ENCODE measurements around the gene CHMP3.

DNA sequence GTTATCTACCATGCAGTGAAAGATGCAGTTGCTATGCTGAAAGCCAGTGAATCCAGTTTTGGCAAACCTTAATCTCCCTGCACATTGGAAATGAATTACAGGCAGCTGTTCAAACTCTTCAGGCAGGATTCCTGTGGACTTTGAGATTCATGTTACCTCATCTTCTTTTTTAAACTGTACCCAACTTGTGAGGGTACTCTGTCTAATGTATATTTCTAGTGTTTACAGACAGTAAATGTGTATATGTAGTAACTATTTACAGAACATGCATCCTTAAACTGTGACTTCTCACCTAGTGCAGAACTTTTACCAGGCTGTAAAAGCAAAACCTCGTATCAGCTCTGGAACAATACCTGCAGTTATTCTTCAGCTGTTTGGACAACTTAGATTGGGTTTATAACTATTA, 71.2 kb downstream of the CHMP3 start:
- TF ChIP-seq EP300 (IDR thresholded peaks at IDR 0.05): no peak
- TF ChIP-seq, protein P1, sequence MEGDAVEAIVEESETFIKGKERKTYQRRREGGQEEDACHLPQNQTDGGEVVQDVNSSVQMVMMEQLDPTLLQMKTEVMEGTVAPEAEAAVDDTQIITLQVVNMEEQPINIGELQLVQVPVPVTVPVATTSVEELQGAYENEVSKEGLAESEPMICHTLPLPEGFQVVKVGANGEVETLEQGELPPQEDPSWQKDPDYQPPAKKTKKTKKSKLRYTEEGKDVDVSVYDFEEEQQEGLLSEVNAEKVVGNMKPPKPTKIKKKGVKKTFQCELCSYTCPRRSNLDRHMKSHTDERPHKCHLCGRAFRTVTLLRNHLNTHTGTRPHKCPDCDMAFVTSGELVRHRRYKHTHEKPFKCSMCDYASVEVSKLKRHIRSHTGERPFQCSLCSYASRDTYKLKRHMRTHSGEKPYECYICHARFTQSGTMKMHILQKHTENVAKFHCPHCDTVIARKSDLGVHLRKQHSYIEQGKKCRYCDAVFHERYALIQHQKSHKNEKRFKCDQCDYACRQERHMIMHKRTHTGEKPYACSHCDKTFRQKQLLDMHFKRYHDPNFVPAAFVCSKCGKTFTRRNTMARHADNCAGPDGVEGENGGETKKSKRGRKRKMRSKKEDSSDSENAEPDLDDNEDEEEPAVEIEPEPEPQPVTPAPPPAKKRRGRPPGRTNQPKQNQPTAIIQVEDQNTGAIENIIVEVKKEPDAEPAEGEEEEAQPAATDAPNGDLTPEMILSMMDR (IDR thresholded peaks at IDR 0.05): no peak

All from esophagus muscularis mucosa (tissue), 3 donors.